Kidney tubule cell (primary cell): ENCODE data around the gene RAB43.
A peak's percentile ranks its signal among the peaks of the same experiment; 100 is the strongest.
"Not testable (repeated sequence)": the region's sequence is repeated elsewhere in the genome, so short reads cannot be mapped to it uniquely, and the experiment has no call there.

Source experiments
- DNase-seq: peaks from one replicate; pipeline ENCODE4 v3.0.0-alpha.2; 2018; ENCODE audit warnings: low spot score

Gene RAB43

DNA sequence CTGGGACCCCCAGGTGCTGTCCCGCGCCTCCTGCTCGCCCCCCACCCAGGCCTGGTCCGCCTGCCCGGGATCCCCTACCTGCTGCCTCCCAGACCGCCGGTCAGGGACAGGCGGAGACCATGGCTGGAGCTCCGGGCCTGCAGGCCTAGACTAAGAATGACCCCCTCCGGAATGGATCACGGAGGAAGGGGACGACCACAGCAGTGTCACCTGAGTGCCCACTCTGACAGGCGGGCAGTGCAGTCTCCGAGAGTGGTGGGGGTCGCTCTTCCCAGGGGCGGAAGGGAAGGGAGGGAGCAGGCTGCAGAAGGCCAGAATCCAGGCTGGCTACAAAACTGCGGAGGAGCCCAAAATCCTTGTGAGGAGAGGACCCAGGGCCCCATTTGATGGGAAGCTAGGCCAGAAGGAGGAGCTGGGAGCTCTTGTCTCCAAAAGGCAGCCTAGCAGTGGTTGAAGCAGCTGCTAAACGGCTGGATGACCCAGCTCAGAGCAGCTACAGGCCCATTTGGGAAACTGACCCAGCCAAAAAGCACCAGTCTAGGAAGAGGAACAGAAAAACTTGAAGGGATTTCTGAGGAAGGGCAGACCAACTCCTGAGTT is 908 bp upstream of the RAB43 start:
- DNase-seq: no peak

GRCh38 chr3:129121016-129121791 is 400 bp downstream of the RAB43 start:
- no peak for DNase-seq

DNA sequence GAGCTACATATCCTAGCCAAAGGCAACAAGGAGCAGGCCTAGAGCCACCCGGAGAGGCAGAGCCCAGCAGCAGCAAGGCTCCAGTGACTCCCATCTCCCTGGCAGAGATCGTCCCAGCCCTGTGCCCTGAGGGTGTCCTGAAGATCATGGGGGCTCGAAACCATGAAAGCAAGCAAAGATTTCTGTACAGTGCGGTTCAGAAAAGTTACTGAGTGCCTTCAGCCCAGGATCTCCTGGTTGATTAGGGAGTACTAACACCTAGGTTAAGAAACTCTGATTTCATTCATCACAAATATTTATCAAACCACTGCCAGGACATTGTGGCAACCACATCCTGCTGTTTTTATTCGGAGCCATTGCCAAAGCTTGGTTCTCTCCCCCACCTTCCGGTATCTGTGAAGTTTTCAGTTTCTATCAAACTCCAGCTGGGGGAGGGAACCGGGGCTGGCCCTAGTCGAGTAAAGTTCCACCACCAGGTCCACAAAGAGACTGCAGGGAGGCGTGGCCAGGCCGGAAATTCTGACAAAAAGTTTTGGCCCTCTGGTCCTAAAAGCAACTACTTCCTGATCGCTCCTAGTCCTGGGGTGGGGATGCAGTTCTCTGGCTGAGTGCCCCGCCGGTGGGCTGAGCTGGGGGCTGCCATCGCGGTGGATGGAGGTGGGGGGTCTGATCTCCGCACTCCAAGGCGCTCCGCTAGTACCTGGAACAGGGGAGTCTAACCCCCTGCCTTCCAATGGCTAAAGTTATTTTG is 1.2 kb downstream of the RAB43 start:
- peak; percentile 95 for DNase-seq

GRCh38 chr3:129119365-129120100 is 2.1 kb downstream of the RAB43 start:
- DNase-seq: peak; percentile 26

GRCh38 chr3:129118745-129119144 is 2.9 kb downstream of the RAB43 start:
- DNase-seq: no peak

GRCh38 chr3:129117134-129117533 is 4.5 kb downstream of the RAB43 start:
- no peak for DNase-seq

- no peak for DNase-seq
These were observed 5.1 kb downstream of the RAB43 start for GRCh38 chr3:129116482-129116946.

GRCh38 chr3:129114455-129114854 is 7.1 kb downstream of the RAB43 start:
- DNase-seq: no peak

DNA sequence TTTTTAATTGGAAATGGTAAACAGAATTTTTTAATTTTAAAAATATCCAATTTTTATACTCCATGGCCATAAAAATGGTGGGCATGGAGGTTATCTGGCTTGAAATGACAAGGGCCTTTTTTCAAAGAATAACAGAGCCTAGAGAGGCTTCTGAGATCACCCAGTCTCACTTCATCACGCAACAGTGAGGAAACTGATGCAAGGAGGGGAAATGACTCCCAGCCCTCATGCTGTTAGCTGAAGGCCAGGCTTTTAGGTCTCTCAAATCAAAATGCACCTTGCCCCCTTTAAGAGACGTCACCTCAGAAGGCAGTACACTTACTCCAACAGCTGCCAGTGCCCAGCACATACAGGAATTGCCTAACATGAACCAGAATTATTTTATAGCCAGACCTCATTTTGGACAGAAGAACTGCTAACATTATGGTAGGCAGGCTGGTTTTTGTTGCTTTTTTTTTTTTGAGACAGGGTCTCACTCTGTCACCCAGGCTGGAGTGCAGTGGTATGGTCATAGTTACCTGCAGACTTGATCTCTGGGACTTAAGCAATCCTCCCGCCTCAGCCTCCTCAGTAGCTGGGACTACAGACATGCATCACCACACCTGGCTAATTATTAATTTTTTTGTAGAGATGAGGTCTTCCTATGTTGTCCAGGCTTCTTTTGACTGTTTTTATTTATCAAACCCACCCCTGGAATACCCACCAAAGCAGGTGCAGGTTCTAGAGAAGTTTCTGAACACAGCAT is 9.1 kb downstream of the RAB43 start:
- peak; percentile 66 for DNase-seq

GRCh38 chr3:129111076-129111780 is 10.4 kb downstream of the RAB43 start:
- not testable (repeated sequence) for DNase-seq

GRCh38 chr3:129107793-129108192 is 13.8 kb downstream of the RAB43 start:
- no peak for DNase-seq

DNA sequence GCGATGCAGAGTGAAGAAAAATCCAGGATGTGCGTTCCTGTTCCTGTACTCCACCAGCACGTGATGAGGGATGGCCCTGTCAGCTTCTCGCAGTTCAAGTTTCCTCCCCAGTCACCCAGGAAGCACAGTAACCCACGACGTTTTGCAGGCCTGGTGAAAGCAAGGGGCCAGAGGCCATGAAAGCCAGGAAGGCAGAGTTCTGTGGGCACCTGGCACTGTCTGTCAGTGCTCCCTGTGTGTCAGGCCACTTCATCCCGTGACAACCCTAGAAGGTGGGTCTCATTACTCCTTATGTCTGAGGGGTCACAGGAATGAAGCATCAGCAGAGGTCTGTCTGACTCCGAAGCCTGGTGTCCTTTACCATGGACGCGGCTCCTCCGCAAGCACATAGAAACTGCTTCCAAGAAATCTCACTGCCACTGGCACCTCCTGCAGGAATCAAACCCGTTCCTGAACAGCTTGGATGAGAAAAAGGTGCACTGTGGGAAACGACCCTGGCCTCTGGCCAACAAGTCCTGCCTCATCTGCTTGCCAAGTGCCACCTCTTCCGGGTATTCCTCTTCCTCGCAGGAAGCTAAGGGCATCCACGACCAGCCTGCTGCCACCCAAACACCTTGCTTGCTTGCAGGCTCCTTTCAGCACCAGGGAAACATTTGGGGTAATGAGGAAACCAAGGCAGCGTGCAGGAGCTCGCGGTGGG is 14.6 kb downstream of the RAB43 start:
- no peak for DNase-seq

DNA sequence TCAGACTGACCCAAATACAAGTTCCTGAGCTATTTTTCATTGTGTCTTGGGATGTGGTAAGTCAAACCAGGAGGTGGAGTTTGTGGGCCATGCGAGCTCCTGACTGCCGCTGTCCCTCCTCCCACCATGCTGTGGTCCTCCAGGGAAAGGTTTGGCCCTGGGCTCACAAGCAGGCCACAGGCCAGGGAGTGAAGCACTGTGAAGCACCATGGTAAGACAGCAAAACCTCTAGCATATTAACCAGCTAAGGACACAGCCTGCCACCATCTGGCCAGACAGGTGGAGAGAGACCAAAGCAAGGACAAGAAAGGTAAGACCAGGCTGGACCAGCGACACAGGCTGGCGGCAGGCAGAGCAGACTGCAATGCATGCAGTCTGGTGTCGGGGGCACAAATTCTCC is 15.3 kb downstream of the RAB43 start:
- DNase-seq: no peak

GRCh38 chr3:129105862-129106261 is 15.7 kb downstream of the RAB43 start:
- no peak for DNase-seq

DNA sequence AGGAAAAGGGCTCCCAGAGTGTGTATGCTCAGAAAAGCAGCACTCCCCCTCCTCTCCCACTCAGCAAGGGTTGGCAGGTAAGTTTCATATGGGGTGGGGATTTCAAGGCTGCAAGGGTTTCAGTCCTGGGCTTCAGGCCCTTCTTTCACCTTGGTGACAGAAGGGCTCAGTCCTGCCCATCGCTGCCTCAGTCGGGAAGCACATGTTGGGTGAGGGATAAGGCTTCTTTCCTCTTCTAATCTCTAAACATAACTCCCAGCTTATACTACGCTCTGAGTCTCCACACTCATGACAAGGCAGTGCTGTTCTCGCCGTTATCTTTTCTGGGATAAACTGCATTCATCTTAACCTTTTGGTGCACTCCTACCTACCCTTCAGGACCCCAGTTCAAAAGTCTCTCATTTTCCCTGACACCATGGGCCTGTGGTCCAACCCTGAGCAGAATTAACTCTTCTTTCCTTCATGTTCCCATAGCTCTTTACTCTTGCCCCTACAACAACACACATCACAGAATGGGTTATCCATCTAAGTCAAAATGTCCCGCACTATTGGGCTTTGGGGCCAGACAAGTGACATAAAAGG is 17.0 kb downstream of the RAB43 start:
- DNase-seq: no peak

GRCh38 chr3:129104051-129104450 is 17.6 kb downstream of the RAB43 start:
- no peak for DNase-seq

GRCh38 chr3:129103296-129103695 is 18.3 kb downstream of the RAB43 start:
- no peak for DNase-seq

DNA sequence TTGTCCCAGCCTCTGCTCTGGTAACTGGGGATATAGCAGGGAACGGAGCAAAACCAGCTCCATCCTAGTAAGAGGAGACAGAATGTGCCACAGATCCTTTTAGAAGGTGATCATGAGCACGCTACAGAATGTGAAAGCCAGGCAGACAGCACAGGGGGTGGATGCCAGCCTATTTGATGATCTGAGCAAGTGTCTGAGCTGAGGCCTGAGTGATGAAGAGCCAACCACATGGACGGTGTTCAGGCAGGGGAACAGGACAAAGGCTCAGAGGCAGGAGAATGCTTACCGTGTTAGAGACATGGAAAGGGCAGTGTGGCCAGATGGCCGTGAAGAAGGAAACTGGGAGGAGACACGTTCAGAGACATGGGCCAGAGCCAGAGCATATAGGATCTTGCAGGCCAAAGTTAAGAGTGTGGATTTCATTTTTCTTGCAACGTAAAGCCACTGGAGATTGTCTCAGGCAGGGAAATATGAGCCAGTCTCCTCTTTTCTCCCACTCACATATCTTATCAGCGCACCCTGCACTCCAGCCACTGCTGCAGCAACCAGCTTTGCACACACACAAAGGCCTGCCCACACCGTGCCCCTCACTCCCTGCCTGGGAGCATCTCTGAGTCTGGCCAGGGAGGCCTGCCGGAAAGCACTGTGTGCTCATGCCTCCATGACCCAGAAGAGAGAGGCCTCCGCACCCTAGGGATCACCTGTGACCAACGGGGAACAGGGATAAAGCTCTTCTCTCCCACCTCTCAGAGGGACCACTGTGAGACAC is 20.1 kb downstream of the RAB43 start:
- DNase-seq: no peak

DNA sequence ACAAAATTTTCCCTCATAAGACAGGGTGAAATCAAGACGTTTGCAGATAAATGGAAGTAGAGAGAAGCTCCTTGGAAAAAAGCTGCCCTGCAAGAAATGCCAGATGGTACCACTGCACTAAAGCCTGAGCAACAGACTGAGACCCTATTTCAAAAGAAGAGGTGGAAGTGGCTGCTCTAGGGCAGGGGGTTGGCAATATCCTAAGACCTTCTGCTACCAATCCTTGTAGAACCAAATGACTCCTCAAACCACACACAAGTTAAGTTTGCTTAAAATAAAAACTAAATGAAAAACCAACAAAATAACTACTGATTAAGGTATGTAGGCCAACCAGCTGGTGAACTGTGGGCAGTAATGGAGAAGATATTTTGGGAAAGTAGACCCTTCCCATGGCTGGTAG is 21.3 kb downstream of the RAB43 start:
- no peak for DNase-seq
